ENCODE data around the gene MVP.
"Not testable (repeated sequence)": the region's sequence is repeated elsewhere in the genome, so short reads cannot be mapped to it uniquely, and the experiment has no call there.

Gene MVP

DNA sequence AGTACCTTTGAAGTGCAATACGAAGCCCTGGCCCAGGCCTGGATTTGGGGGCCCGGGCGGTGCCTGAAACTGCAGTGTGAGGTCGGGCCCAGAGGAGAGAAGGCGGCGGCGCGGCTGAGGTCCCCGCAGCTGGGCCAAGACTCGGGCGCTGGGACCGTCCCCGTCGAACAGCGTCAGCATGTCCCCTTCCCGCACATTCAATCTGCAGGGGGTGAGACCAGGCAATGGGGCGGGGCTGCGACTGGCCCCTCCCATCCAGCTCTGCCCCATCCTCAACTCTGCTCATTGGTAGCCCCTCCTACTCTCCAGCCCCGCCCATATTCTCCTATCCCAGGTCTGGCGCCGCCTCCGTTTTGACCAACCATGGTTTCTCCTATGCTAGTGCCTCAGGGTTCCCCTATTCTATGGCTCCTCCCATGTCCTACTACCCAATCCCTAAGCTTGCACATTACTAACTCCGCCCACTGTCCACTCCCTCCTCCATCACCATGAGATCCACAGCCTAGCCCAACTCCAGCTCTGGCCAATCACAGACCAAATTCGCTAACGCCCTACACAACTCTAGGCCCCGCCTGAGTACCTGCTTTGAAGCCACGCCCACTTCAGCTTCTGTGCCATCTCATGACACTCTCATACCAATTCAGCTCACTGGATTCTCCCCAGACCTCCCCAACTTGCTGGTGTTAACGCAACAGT lies 57.2 kb downstream of the MVP start:
- Histone ChIP-seq H3K9ac (ENCODE audit: low read depth, low read length) (no peak overlapping the region), H3K36me3 (ENCODE audit: control insufficient read depth, insufficient read depth, low read length) (peaks cover 7% of the 10 kb centered on the region), H3K27me3 (ENCODE audit: control insufficient read depth, insufficient read depth, low read length) (no peaks in the 10 kb centered on the region), H3K27ac (ENCODE audit: low read depth, low read length) (peak overlapping the region; percentile 37), H3K4me3 (ENCODE audit: low read depth, low read length) (peak overlapping the region; percentile 65), H3K9me3 (ENCODE audit: control insufficient read depth, insufficient read depth, low read length) (no peaks in the 10 kb centered on the region), H3K4me1 (ENCODE audit: control insufficient read depth, insufficient read depth, low read length) (peaks cover 3% of the 10 kb centered on the region; the same call in 1 of the 2 replicates)

DNA sequence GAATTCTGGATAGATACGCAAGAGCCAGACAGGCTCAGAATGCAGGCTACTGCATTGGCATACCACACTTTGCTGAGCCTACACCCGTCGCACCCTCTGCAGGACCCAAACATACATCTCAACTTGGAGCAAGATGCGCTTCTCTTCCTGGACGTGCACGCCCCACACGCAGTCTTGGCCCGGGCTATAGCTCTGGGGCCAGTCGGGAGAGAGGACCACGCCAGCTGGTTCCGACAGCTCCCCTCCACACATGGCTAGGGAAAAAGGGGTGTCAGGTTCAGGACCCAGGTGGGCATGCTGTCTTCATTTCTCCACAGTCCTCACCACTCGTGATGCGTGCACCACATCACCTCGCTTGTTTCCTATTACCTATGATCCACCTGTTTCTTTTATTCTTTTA lies 57.9 kb downstream of the MVP start:
- H3K4me3 ChIP-seq (ENCODE audit: low read depth, low read length), result no peak overlapping the region
- no peaks in the 10 kb centered on the region for H3K27me3 ChIP-seq (ENCODE audit: control insufficient read depth, insufficient read depth, low read length)
- no peaks in the 10 kb centered on the region for H3K9me3 ChIP-seq (ENCODE audit: control insufficient read depth, insufficient read depth, low read length)
- H3K27ac ChIP-seq (ENCODE audit: low read depth, low read length), result peak overlapping the region; percentile 37
- peaks cover 3% of the 10 kb centered on the region; the same call in 1 of the 2 replicates for H3K4me1 ChIP-seq (ENCODE audit: control insufficient read depth, insufficient read depth, low read length)
- H3K36me3 ChIP-seq (ENCODE audit: control insufficient read depth, insufficient read depth, low read length), result peaks cover 12% of the 10 kb centered on the region
- no peak overlapping the region for H3K9ac ChIP-seq (ENCODE audit: low read depth, low read length)

- Histone ChIP-seq H3K9ac (ENCODE audit: low read depth, low read length) (no peak overlapping the region), H3K36me3 (ENCODE audit: control insufficient read depth, insufficient read depth, low read length) (peaks cover 21% of the 10 kb centered on the region; the same call in 1 of the 2 replicates), H3K27ac (ENCODE audit: low read depth, low read length) (no peak overlapping the region), H3K4me3 (ENCODE audit: low read depth, low read length) (no peak overlapping the region), H3K27me3 (ENCODE audit: control insufficient read depth, insufficient read depth, low read length) (no peaks in the 10 kb centered on the region), H3K9me3 (ENCODE audit: control insufficient read depth, insufficient read depth, low read length) (no peaks in the 10 kb centered on the region), H3K4me1 (ENCODE audit: control insufficient read depth, insufficient read depth, low read length) (peaks cover 3% of the 10 kb centered on the region; the same call in 1 of the 2 replicates)
These were observed 60.8 kb downstream of the MVP start for GRCh38 chr16:29881050-29881449.

DNA sequence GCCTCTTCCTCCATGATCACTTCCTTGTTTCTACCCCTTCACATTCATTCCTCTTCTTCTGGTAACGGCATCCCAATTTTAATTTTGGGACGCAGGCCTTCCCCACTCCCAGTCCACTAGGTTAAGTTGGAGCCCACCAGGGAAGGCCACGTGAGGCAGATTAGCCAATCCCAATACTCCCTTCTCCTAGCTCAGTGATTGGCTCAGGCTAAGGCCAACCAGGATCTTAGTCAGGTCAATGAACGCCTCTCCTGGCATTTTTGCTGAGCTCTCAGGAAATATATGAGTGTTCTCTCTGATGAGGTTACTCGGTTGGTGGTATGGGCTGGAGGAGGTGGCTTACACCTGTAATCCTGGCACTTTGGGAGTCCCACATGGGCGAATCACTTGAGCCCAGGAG lies 63.7 kb downstream of the MVP start:
- no peak overlapping the region for H3K27ac ChIP-seq (ENCODE audit: low read depth, low read length)
- H3K4me1 ChIP-seq (ENCODE audit: control insufficient read depth, insufficient read depth, low read length), result no peaks in the 10 kb centered on the region
- no peaks in the 10 kb centered on the region for H3K9me3 ChIP-seq (ENCODE audit: control insufficient read depth, insufficient read depth, low read length)
- H3K27me3 ChIP-seq (ENCODE audit: control insufficient read depth, insufficient read depth, low read length), result no peaks in the 10 kb centered on the region
- no peak overlapping the region for H3K9ac ChIP-seq (ENCODE audit: low read depth, low read length)
- H3K36me3 ChIP-seq (ENCODE audit: control insufficient read depth, insufficient read depth, low read length), result peaks cover 24% of the 10 kb centered on the region; the same call in 1 of the 2 replicates
- no peak overlapping the region for H3K4me3 ChIP-seq (ENCODE audit: low read depth, low read length)

GRCh38 chr16:29889372-29889771 lies 69.1 kb downstream of the MVP start:
- H3K9me3 ChIP-seq (ENCODE audit: control insufficient read depth, insufficient read depth, low read length); H3K9ac ChIP-seq (ENCODE audit: low read depth, low read length); H3K4me1 ChIP-seq (ENCODE audit: control insufficient read depth, insufficient read depth, low read length); H3K27ac ChIP-seq (ENCODE audit: low read depth, low read length); H3K27me3 ChIP-seq (ENCODE audit: control insufficient read depth, insufficient read depth, low read length); H3K4me3 ChIP-seq (ENCODE audit: low read depth, low read length): not testable (repeated sequence)
- H3K36me3 ChIP-seq (ENCODE audit: control insufficient read depth, insufficient read depth, low read length), result peaks cover 27% of the 10 kb centered on the region

- H3K9ac ChIP-seq (ENCODE audit: low read depth, low read length), result no peak overlapping the region
- H3K36me3 ChIP-seq (ENCODE audit: control insufficient read depth, insufficient read depth, low read length), result peaks cover 31% of the 10 kb centered on the region
- no peaks in the 10 kb centered on the region for H3K27me3 ChIP-seq (ENCODE audit: control insufficient read depth, insufficient read depth, low read length)
- H3K27ac ChIP-seq (ENCODE audit: low read depth, low read length), result no peak overlapping the region
- no peaks in the 10 kb centered on the region for H3K9me3 ChIP-seq (ENCODE audit: control insufficient read depth, insufficient read depth, low read length)
- H3K4me1 ChIP-seq (ENCODE audit: control insufficient read depth, insufficient read depth, low read length), result no peaks in the 10 kb centered on the region
- H3K4me3 ChIP-seq (ENCODE audit: low read depth, low read length), result no peak overlapping the region
These were observed 71.5 kb downstream of the MVP start for GRCh38 chr16:29891525-29892457.

DNA sequence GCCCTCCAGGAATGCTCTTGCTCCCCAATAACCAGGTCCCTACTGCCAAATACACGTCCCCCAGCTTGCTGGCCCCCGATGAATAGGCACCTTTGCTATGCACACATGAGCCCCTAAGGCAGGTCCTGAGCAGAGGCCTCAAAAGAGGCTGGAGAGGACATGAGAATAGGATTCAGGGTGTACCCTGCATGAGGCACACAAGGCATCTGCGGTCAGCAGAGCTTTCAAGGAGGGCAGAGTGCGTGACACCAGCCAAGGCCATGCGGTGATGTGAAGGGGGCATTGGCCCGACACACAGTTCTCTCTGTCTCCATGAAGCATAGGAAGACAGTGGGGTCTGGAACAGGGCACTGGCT lies 72.2 kb downstream of the MVP start:
- H3K36me3 ChIP-seq (ENCODE audit: control insufficient read depth, insufficient read depth, low read length), result peaks cover 31% of the 10 kb centered on the region
- H3K9me3 ChIP-seq (ENCODE audit: control insufficient read depth, insufficient read depth, low read length), result no peaks in the 10 kb centered on the region
- no peak overlapping the region for H3K9ac ChIP-seq (ENCODE audit: low read depth, low read length)
- H3K27ac ChIP-seq (ENCODE audit: low read depth, low read length), result no peak overlapping the region
- H3K4me1 ChIP-seq (ENCODE audit: control insufficient read depth, insufficient read depth, low read length), result no peaks in the 10 kb centered on the region
- no peaks in the 10 kb centered on the region for H3K27me3 ChIP-seq (ENCODE audit: control insufficient read depth, insufficient read depth, low read length)
- no peak overlapping the region for H3K4me3 ChIP-seq (ENCODE audit: low read depth, low read length)

DNA sequence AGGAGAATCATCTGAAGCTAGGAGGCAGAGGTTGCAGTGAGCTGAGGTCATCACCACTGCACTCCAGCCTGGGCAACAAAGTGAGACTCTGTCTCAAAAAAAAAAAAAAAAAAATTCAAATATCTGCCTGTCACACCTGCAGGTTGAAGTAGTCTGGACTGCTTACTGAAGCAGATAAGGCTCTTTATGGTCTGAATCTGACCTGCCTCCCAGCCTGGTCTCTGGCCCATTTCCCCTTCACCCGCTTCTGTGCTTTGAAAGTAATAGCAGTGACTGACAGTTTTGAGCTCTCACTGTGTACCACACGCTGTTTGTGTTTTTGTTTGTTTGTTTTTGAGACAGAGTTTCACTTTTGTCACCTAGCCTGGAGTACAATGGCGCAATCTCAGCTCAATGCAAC lies 73.3 kb downstream of the MVP start:
- no peak overlapping the region for H3K4me3 ChIP-seq (ENCODE audit: low read depth, low read length)
- H3K9me3 ChIP-seq (ENCODE audit: control insufficient read depth, insufficient read depth, low read length), result no peaks in the 10 kb centered on the region
- H3K4me1 ChIP-seq (ENCODE audit: control insufficient read depth, insufficient read depth, low read length), result peaks cover 8% of the 10 kb centered on the region; the same call in 1 of the 2 replicates
- H3K36me3 ChIP-seq (ENCODE audit: control insufficient read depth, insufficient read depth, low read length), result peaks cover 28% of the 10 kb centered on the region
- H3K27ac ChIP-seq (ENCODE audit: low read depth, low read length), result no peak overlapping the region
- H3K9ac ChIP-seq (ENCODE audit: low read depth, low read length), result no peak overlapping the region
- H3K27me3 ChIP-seq (ENCODE audit: control insufficient read depth, insufficient read depth, low read length), result no peaks in the 10 kb centered on the region

- Histone ChIP-seq H3K27me3 (ENCODE audit: control insufficient read depth, insufficient read depth, low read length) (no peaks in the 10 kb centered on the region), H3K9me3 (ENCODE audit: control insufficient read depth, insufficient read depth, low read length) (no peaks in the 10 kb centered on the region), H3K4me1 (ENCODE audit: control insufficient read depth, insufficient read depth, low read length) (peaks cover 8% of the 10 kb centered on the region; the same call in 1 of the 2 replicates), H3K4me3 (ENCODE audit: low read depth, low read length) (no peak overlapping the region), H3K36me3 (ENCODE audit: control insufficient read depth, insufficient read depth, low read length) (peaks cover 28% of the 10 kb centered on the region), H3K27ac (ENCODE audit: low read depth, low read length) (no peak overlapping the region), H3K9ac (ENCODE audit: low read depth, low read length) (no peak overlapping the region)
These were observed 74.1 kb downstream of the MVP start for GRCh38 chr16:29894352-29894751.

GRCh38 chr16:29896841-29897240 lies 76.6 kb downstream of the MVP start:
- no peaks in the 10 kb centered on the region for H3K9me3 ChIP-seq (ENCODE audit: control insufficient read depth, insufficient read depth, low read length)
- peaks cover 11% of the 10 kb centered on the region for H3K4me1 ChIP-seq (ENCODE audit: control insufficient read depth, insufficient read depth, low read length)
- peaks cover 25% of the 10 kb centered on the region for H3K36me3 ChIP-seq (ENCODE audit: control insufficient read depth, insufficient read depth, low read length)
- H3K27ac ChIP-seq (ENCODE audit: low read depth, low read length), result no peak overlapping the region
- H3K4me3 ChIP-seq (ENCODE audit: low read depth, low read length), result no peak overlapping the region
- H3K9ac ChIP-seq (ENCODE audit: low read depth, low read length), result no peak overlapping the region
- H3K27me3 ChIP-seq (ENCODE audit: control insufficient read depth, insufficient read depth, low read length), result no peaks in the 10 kb centered on the region

DNA sequence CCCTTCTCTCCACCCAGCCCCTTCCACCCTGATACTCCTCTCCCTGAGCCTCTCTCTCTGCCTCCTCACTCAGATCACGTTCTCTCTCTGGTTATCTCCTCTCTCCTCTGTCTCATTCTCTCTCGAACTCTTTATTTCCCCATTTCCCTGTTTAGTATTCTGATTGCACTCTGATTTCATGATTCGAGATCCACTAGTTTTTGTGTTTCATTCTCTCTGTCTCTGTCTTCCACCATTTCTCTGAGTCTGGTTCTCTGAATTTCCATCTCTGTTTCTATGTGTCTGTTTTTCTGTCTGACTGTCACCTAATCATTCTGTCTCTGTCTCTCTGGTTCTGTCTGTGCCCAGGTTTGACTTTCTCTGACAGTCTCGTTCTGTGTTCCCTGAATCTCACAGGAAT lies 77.1 kb downstream of the MVP start:
- Histone ChIP-seq H3K36me3 (ENCODE audit: control insufficient read depth, insufficient read depth, low read length) (peaks cover 22% of the 10 kb centered on the region), H3K4me3 (ENCODE audit: low read depth, low read length) (no peak overlapping the region), H3K9me3 (ENCODE audit: control insufficient read depth, insufficient read depth, low read length) (no peaks in the 10 kb centered on the region), H3K4me1 (ENCODE audit: control insufficient read depth, insufficient read depth, low read length) (peaks cover 13% of the 10 kb centered on the region), H3K9ac (ENCODE audit: low read depth, low read length) (no peak overlapping the region), H3K27me3 (ENCODE audit: control insufficient read depth, insufficient read depth, low read length) (no peaks in the 10 kb centered on the region), H3K27ac (ENCODE audit: low read depth, low read length) (no peak overlapping the region)
